Stimulated activated CD4-positive, alpha-beta T cell treated with anti-CD3 and anti-CD28 coated beads, Interleukin-15, amount 100 ng/mL, for 24 hours (primary cell): ENCODE results near the gene LIMS2.

Experiments
- DNase-seq: peaks from one replicate; pipeline ENCODE4 v3.0.0-alpha.2; 2020

LIMS2 gene

DNA sequence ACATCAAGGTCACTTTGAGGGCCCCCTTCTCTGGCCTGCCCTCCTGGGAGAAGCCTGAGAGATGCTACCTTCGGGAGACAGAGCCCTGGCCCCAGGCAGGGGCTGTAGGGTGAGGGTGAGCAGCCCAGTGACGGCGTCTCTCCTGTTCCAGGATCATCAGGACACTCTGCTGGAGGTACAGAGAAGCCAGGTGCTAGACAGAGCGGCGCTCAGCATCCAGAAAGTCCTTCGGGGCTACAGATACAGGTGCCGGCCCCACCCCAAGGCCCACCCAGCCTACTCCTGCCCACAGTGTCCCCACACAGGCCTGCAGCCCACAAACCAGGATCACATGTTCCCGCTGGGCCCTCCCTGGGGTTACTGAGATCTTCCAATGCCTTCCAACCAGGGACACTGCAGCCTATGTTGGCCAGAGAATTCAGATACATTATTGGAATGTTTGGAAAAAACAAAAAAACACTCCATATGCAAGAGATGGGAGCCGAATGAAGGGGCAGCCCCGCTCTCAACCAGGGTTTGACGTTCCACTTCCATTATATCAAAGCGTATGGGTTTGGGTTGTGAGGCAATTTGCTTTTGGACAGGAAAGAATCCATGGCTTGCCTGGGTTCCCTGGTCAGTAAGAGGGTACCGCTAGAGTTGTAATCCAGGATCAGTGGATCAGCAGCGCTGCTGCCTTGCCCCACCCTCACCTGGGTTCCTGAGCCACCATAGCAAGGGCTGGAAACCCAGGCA is 78.9 kb downstream of the LIMS2 start:
- no peak for DNase-seq

DNA sequence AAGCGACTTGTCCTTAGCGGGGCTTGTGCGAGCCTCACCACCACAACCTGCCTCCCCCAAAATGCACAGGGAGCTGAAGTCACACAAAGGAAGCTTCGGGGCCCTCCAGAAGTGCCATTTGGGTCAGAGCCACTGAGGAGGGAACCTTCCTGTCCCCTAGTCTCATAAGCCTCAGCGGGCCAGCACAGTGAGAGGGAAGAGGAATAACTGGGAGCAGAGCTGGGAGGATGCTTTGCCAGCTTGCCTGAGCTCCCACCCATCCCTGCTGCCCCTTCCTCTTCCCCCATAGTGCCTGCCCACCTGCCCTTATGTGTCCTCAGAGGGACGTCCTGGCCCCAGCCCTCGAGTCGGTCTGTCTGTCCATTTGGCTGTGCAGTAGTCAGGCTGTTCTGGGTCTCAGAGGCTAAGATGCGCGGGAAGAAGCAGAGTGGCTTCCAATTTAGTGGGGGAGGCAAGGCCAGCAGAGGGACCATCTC is 81.2 kb downstream of the LIMS2 start:
- no peak for DNase-seq

DNA sequence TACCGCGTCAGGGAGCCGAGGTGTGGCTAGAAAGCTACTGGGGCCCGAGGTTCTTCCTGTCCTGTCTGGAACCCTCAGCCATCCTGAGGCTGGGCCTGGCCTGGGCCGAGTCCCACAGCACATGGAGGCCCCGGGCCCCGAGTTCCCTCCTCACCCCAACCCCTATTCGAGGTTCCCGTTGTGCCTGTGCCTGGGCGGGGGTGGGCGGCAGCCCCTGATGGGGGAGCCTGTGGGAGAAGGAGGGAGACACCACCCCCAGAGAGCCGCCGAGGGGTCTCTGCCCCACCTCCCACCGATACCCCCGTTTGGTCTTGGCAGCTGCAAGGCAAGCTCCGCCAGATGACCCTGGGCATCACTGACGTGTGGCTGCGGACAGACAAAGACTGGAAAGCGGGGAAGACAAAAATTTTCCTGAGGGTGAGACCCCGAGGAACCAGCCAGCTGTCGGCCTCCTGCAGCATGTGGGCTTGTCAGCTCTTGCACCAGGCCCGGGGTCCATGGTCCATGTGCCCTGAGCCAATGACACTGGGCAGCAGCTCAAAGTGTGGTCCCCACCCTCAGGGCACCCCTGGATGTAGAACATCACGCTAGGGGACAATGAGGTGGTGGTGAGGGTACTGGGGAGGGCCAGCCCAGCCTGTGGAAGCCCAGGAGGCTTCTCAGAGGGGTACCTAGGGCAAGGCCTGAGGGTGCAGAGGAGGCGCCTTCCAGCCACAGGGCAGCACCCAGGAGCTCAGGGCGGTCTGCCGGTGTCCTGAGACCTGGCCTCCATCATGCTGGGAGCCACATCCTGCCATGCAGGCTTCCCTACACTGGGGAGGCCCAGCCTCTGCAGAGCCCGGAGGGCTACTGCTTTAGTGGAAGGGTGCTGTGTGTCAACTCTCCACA is 81.9 kb downstream of the LIMS2 start:
- no peak for DNase-seq

DNA sequence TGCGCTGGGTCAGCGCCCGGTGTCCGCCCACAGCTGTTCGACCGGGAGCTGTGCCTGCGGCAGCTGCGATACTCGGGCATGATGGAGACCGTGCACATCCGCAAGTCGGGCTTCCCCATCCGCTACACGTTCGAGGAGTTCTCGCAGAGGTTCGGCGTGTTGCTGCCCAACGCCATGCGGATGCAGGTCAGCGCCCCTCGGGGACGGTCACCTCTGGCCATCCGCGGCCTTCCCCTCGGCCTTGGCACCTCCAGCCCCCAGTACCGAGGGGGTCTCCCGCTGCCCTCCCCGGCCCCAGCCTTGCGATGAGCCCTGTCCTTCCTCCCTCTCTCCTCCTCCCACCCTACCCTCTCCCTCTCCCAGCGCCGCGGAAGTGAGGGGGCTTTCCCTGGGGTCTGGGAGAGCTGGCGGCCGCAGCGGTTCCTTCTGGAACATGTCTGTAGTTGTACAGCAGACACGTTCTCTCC is 82.5 kb downstream of the LIMS2 start:
- no peak for DNase-seq

DNA sequence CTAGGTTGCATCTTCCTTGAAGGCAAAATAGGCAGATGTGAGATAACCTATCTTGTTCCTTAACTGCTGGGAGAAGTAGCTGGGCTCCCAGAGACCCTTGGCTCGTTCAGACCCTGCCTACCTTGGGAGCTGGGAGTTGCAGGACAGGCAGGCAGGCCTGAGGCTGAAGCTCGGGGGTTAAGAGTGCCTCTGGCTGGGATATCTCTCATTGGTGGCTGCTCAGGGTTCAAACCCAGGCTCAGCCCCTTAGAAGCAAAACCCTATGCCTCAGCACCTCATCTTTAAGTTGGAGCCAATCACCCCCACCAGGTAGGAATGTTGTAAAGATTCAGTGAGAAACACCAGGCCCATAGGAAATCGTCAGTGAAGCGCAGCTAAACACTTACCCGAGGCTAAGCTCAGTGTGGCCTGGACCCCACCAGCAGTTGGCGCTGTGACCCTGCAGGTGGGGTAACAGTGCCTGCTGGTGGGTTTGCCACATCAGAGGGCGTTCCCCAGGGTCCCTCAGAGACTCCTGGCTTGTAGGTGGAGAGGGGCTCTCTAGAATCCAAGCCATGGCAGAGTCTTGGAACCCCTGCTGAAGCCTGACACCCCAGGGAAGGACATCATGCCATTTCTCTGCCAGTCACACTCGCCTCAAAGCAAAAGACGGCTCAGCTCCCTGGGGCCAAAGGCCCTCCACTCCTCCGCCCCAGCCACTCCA is 84.0 kb downstream of the LIMS2 start:
- DNase-seq = peak; percentile 77

DNA sequence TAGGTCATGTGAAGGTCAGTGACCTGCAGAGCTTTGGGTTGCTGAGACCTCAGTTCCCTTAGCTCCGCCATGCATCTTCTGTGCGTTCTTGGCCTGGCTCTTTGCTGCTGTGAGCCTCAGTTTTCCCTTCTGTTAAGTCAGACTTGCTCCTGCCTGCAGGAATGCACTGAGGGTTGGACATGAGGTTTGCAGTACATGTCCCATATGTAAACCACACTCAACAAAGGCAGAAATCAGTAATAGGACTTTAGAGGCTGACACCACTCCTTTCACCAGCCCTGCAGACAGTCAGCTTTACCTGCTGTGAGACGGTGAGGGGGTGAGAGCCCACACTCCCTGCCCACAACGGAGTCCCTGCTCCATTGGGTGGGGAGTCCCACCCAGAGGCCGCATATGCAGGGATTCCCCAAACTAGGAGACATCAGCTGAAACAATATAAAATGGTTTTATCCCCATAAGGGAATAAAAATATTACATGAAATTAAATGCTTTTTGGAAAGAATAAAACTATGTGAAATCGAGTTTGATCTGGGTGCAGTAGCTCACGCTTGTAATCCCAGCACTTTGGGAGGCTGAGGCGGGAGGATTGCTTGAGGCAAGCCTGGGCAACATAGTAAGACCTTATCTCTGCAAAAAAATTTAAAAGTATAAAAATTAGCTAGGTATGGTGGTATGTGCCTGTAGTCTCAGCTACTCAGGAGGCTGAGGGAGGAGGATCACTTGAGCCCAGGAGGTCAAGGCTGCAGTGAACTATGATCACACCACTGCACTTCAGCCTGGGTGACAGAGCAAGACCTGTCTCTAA is 84.7 kb downstream of the LIMS2 start:
- DNase-seq = no peak

DNA sequence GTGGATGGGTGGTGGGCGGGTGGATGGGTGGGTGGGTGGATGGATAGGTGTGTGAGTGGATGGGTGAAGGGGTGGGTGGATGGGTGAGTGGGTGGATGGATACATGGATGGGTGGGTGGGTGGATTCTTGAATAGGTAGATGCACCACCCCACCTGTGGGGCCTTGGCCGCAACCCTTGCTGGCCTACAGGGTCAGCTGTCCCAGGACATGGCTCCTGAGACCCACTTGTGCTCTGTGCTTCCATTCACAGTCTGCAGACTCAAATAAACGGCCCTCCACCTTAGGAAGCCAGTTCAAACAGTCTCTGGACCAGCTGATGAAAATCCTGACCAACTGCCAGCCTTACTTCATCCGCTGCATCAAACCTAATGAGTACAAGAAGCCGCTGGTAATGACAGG is 85.5 kb downstream of the LIMS2 start:
- DNase-seq = no peak

DNA sequence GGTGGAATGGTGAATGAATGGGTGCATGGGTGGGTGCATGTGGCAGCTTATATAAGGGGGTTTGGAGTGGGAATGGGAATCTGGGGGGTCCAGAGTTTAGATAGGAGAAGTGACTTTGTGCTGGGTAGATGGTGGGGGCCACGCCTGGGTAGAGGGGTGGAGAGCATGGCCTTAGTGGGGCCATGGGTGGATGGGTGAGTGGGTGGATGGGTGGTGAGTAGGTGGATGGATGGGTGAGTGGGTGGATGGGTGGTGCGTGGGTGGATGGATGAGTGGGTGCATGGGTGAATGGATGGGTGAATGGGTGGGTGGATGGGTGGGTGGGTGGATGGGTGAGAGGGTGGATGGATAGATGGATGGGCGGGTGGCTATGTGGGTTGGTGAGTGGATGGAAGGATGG is 86.0 kb downstream of the LIMS2 start:
- no peak for DNase-seq
